HG02571 (cell line): Measurements from ENCODE around the gene TOP3A.
"Not testable (repeated sequence)": the region's sequence is repeated elsewhere in the genome, so short reads cannot be mapped to it uniquely, and the experiment has no call there.

Source experiments
- ATAC-seq: cut with Tn5 transposase; IDR thresholded peaks from one replicate; pipeline ENCODE4 v1.9.1; 2021; ENCODE audit warnings: mild to moderate bottlenecking, moderate library complexity; ENCODE audit not compliant: unreplicated experiment

The TOP3A gene

DNA sequence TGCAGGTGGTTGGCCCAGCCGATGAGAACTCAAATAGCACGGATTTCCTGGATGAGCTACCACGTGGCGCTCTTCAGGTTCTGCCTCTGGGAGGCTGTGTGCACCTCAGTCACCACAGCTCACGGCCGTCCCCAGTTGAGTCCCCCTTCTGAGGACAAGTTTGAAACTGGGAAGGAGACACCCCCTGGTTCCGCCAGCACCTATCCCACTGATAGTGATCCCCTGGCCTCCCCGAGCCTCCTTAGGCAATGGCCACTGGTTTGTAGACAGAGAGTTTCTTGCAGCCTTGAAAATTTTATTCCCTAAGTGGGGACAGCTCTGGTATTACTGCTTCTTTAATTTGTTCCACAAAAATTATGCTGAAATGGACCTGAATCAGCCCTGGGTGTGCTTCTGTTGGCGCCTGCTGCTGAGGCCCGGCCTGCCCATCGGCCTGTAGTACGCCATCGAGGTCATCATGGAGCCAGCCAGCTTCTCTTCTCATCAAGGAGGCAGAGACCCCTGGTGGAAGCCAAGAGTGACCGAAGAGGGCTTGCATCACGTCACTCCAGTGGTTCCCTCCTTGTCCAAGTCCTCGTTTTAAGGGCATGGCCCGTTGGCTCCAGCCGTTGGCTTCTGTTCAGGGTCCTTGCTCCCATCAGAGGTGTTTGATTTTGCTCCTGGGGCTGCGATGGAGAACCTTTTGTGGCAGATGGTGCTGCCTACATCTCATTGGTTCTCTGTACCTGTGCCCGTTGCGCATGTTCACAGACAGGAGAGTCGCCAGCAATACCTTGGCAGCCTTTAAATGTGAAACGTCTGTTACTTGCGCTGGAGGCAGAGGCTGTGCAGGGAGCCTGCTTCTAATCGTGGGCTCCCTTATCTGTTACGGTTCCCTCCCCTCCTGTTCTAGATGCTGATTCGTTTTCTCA is 9.6 kb upstream of the TOP3A start:
- no peak for ATAC-seq

DNA sequence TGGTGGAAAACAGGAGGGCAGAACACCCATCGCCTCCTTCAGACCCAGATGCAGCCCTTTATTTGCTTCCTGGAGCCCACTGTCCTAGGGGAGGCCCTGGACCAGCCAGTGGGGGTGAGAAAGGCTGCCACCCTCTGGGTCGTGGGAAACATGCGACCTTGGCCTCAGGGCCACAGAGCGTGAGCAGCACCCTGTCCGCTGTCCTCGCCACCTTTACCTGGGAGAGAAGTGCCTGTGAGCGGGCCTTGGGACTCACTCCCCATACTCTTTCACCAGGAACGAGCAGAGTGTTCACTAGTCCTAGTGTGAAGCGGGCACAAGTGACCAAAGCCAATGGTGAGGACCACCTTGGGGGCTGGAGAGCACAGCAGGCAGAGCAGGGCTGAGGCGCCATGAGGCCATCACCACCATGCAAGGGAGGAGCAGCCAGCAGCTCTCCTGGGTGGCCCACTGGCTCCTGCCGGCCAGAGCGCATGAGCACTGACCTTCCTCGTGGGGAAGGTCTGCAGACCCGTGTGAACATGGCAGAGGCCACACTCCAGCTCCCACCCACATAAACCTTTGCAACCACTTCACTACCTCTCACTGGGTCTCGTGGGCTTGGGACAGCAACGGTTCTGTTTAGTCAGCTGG is 8.8 kb upstream of the TOP3A start:
- no peak for ATAC-seq

DNA sequence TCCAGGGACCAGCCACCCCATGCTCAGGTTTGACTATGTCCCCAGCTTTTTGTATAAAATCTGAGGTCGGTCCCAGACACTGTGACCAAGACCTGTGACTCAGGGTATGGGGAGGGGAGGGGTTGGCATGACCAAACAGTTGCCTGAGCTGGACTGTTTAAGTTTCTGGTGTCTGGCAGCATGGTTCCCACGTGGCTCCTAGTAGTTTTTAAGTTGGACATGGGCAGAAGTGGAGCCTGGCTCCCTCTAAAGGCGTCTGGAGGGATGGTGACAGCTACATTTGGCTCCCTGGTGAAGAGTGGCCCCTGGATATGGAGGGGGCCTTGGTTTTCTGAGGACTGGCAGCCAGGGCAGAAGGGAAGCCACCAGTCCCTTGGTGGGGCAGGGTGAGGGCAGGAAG is 8.2 kb upstream of the TOP3A start:
- ATAC-seq, result no peak

DNA sequence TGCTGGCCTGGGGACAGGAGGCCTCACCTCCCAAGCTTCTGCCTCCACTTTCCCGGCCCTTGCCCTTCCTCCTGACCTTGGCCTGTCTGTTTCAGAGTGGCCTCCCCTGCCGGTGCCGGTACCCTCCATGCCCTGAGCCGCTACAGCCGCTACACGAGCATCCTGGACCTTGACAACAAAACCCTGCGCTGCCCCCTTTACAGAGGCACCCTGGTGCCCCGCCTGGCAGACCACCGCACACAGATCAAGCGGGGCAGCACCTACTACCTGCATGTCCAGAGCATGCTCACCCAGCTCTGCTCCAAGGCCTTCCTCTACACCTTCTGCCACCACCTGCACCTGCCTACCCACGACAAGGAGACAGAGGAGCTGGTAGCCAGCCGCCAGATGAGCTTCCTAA is 7.7 kb upstream of the TOP3A start:
- no peak for ATAC-seq

DNA sequence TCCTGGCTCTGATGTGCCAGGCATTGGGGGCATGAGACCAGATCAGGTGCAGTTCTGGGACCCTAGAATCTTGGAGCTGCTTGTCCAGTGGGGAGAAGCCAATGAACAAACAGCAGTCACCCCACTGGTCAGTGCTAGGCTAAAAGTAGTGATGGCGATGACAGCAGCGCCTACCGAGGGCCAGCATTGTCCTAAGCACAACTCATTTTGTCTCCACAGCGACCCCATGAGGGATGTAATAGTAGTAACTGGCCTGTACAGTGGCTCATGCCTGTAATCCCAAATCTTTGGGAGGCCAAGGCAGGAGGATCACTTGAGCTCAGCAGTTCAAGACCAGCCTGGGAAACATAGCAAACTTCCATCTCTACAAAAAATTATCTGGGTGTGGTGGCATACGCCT is 6.5 kb upstream of the TOP3A start:
- no peak for ATAC-seq

DNA sequence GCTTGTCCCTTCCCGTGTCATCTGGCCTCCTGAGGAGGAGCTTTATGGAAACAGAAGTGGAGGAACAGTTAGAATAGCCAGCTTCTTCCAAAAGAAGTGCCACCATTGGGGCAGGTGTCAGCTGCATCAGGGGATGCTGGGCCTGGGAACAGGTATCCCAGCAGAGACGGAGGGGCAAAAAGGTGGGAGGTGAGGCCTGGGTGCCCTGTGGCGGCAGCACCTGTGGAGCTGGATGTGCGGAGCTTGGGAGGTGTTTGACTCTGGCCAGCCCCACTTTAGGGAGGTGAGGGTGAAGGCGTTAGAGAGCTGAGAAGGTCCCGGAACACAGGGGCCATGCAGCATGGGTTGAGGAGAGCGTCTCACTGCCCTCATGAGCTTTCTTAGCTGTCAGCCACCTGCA is 5.5 kb upstream of the TOP3A start:
- ATAC-seq, result no peak

DNA sequence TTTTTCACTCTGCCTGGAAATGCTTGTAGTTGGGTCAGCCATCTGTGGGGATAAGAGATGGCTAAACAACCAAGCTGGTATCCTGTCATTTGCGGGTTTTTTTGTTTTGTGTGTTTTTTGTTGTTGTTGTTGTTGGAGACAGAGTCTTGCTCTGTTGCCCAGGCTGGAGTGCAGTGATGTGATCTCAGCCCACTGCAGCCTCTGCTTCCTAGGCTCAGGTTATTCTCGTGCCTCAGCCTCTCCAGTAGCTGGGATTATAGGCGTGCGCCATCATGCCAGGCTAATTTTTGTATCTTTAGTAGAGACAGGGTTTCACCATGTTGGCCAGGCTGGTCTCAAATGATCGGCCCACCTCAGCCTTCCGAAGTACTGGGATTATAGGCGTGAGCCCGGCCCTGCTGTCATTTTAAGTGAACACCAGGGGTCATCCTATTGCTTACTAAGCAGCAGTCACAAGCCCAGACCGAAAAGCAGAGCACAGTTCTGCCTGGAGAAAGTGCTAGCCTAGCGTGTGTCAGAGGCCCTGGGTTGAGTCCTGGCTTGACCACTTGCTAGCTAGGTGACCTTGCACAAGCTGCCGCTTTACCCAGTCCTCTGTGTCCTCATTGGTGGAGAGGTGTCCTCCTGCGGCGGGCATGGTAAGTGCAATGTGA is 4.9 kb upstream of the TOP3A start:
- no peak for ATAC-seq

DNA sequence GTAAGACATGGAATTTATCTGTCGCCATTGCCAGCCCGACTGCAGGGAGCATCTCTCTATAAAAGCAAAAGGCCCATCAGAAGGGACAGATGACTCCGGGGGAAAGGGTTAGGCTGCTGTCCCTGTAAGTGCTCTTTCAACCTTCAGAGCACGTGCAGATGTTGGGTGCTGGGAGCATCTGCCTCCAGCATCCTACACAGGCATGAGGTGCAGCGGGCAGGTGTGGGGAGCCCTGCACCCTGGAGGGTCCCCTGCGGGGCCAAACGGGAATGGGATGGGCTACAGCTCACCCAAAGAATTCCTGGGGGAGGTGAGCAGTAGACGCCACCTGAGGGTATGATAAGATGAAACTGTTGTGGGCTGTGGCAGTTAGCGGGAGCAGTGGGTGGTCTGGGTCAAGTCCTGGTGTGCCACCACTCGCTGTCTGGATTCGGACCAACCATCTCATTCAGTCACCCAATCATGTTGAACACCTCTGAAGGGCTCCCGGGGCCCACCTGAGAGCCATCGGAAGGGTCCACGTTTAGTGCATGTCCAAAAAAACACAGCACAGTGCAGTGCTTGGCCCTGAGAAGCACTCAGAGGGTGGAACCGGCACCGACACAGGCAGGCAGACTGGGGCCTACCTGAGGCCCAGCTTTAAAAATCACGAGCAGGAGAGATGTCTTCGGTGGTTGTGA is 4.1 kb upstream of the TOP3A start:
- ATAC-seq, result no peak

DNA sequence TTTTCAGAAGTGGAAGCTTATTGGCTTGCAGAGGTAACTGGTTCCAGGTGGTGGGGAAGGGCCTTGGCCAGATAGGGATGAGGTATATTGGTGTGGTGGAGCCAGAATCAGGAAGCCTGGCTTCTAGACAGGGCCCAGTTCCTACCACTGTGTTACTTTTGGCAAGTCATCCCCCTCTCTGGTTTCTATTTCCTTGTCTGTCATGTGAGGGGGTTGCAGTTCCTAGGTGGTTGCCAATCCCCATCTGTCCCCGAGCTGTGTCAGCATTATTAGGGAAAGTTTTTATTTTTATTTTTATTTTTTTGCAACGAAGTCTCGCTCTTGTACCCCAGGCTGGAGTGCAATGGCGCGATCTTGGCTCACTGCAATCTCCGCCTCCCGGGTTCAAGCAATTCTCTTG is 3.3 kb upstream of the TOP3A start:
- ATAC-seq, result no peak

DNA sequence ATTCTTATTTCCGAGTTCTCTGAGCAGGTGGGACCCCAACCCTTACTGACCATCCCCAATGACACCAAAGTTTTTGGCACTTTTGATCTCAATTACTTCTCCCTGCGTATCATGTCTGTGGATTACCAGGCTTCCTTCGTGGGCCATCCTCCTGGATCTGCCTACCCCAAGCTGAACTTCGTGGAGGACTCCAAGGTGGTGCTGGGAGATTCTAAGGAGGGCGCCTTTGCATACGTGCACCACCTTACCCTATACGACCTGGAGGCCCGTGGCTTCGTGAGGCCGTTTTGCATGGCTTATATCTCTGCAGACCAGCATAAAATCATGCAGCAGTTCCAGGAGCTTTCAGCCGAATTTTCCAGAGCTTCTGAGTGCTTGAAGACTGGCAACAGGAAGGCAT is 1.2 kb upstream of the TOP3A start:
- ATAC-seq, result no peak

DNA sequence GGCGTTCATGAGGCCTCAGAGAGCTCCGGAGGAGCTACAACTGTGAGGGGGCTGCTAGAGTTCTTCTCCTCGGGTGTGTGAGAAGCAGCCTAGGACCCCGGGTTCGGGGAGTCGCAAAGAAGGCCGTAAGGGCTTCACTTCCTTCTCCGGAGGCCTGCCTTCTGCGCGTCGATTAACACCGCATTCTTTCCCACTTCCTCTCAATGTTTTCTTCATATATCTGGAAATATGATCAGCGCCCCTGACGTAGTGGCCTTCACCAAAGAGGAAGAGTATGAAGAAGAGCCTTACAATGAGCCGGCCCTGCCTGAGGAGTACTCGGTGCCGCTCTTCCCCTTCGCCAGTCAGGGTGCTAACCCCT is 748 bp upstream of the TOP3A start:
- ATAC-seq, result no peak

DNA sequence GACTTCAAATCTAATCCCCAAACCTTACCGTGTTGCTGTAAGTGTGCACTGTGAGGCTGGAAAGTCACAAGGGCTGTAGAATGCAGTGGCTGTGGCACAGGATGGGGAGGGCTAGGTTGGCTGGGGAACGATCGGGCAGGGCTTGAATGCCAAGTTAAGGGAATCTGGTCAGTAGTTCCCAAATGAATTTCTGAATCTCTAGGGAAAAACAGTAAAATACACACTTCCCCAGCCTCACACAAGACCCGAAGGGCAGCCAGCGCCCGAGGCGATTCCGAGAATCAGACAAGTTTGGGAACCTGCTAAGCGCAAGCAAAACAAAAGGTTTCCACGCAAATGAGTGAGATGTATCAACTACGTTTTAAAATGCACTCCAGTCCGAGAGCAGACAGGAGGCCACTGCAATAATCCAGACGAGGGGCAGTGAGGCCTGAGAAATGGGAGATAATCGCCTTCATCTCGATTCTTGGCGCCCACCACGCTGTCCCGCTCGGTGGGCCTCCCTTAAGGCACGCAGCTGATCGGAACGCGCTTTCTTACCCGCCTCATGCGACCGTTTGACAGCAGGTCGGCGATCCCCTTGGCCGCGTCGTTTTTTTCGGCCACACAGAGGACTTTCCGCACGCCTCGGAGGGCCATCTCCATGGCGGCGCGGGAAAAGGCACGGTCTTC is 599 bp downstream of the TOP3A start:
- no peak for ATAC-seq

DNA sequence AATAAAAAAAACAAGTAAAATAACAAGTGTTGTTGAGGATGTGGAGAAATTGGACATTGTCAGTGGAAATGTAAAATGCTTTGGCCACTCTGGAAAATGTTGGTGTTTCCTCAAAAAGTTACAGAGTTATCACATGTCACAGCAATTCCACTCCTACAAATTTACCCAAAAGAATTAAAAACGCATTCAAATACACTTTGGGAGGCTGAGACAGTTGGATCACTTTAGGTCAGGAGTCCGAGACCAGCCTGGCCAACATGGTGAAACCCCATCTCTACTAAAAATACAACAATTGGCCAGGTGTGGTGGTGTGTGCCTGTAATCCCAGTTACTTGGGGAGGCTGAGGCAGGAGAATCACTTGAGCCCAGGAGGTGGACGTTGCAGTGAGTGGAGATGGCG is 5.6 kb downstream of the TOP3A start:
- no peak for ATAC-seq

DNA sequence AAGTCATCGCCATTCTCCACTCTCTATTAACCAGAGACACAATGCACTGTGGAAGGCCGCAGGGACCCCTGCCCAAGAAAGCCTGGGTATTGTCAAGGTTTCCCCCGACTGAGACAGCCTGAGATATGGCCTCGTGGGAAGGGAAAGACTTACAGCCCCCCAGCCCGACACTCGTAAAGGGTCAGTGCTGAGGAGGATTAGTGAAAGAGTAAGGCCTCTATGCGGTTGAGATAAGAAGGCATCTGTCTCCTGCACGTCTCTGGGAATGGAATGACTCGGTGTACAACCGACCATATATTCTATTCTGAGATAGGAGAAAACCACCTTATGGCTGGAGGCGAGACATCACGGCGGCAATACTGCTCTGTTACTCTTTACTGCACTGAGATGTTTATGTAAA is 11.6 kb downstream of the TOP3A start:
- not testable (repeated sequence) for ATAC-seq

DNA sequence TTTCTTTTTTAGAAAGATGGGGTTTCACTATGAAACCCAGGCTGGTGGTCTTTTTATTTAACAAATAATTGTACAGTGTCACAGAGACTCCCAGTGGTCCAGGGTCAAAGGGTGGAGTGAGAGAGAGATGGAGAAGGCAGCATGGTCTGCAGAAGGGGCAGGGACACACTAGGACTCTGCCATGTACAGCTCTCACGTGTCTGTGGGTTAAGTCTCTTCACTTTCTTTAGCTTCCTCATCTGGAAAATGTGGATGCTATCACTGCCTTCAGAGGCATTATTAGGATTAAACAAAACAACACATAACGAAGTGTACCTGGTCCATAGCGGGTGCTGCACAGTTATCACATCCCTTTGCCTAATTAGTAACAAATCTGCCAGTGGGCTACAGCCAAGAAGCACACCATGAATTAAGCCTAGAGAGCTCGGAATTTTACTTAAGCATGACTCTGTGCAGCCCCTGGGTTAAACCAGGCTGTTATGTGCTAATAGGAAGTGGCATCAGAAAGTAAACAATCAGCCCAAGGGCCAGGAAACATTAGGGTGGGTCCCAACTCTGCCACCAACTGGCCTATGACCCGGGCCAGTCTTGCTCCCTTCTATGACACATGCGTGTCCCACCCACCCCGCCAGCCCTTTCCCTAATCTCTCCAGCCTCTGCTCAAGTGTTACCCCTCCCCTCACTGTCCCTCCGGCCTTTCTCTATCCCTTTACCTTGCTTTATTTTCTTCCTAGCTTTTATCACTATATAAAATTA is 13.9 kb downstream of the TOP3A start:
- ATAC-seq, result no peak

DNA sequence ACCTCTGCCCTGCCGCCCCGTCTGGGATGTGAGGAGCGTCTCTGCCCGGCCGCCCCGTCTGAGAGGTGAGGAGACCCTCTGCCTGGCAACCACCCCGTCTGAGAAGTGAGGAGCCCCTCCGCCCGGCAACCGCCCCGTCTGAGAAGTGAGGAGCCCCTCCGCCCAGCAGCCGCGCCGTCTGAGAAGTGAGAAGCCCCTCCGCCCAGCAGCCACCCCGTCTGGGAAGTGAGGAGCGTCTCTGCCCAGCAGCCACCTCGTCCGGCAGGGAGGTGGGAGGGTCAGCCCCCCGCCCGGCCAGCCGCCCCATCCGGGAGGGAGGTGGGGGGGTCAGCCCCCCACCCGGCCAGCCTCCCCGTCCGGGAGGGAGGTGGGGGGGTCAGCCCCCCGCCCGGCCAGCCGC is 16.7 kb downstream of the TOP3A start:
- not testable (repeated sequence) for ATAC-seq

DNA sequence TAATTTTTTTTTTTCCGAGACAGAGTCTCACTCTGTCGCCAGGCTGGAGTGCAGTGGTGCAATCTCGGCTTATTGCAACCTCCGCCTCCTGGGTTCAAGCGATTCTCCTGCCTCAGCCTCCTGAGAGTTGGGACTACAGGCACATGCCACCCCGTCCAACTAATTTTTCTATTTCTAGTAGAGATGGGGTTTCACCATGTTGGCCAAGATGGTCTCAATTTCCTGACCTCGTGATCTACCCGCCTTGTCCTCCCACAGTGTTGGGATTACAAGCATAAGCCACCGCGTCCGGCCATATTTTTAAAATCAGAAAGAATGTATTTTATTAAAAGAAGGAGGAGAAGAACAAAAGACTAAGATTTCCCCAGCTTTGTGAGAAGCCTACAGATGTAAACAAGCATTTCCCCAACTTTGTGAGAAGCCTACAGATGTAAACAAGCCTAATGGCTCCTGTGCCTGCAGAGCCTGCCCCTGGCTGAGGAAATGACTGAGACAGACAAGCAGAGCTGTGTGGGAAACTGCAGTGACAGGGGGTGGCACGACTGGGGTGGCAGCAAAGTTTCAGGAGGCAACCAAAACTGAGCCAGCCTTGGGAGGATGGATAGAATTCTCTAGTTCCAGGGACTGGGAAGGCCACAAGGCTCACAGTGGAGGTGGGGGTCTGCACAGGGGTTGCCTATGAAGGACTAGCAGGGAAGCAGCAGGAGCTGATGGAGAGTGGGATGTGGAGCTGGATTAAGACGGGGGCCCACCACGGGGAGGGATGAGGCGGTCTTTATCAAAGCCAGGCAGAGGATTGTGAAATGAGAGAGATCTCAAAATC is 22.9 kb downstream of the TOP3A start:
- no peak for ATAC-seq

DNA sequence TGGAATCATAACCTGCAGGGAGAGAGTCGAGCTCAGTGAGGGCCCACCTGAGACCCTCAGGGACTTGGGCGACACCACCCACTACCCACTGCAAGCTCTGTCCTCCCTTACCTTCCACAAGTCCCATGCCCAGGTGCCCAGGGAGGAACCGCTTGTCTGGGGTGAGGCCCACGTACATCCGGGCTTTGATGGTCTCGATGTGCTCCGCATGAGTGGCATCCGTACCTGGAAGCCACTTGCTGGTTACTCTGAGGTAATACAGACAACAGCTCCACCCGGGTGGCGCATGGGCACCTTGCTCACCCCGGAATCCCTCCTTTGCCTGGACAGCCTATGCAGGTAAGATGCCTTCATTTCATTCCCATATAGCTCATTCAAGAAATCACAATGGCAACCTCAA is 29.5 kb downstream of the TOP3A start:
- no peak for ATAC-seq

DNA sequence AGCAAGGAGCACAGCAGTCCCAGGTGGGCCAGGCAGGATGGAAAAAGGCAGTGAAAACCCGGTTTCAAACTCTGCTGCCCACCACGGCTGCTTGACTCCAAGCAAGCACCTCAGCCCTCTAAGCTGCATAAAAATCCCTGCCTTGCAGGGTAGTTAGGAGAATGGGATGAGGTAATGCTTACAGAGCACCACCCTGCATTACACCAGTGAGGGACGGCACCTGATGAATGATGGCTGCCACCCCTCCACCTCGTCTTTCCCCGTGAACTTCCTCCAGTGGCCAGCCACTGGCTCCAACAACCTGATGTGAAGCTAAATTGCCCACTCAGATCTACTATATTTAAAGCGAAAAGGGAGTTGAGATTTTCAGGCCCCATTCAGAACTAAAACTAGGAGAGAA is 33.0 kb downstream of the TOP3A start:
- no peak for ATAC-seq
